Adrenal gland (tissue), 12 donors: ENCODE measurements around the gene INSR. TPM values are rescaled to one million over a fixed set of nuclear protein-coding genes. Genes with fewer than 3 reads are reported as not detected.

Experiments
- DNase-seq, 7 donors: peaks; one replicate each; pipeline ENCODE4 v3.0.0-alpha.2; 2019 to 2020
- H3K27ac ChIP-seq, 5 donors: fragments of 200-600 bp; sonication (generic) in 4 of 5; 1 replicate in 3 of 5; 2 replicates in 2 of 5; pipeline versions ENCODE4 v1.5.1 to v1.8.0; 2016 to 2020; ENCODE audit warnings: mild to moderate bottlenecking in 1 of 5
- H3K27me3 ChIP-seq: fragments of 200-600 bp; 2 replicates; pipeline ENCODE4 v1.8.0; 2021
- H3K36me3 ChIP-seq, 2 donors: fragments of 200-600 bp; replicated peaks in 1 of 2; 1 replicate in 1 of 2; 2 replicates in 1 of 2; pipeline versions ENCODE4 v1.5.1 to v1.8.0; 2018 to 2022
- H3K4me1 ChIP-seq, 2 donors: fragments of 200-600 bp; replicated peaks in 1 of 2; 1 replicate in 1 of 2; 2 replicates in 1 of 2; pipeline versions ENCODE4 v1.5.1 to v1.8.0; 2018 to 2021
- H3K4me3 ChIP-seq, 4 donors: fragments of 200-600 bp; sonication (generic) in 3 of 4; one replicate each; pipeline ENCODE4 v1.5.1; 2016 to 2018
- H3K9me3 ChIP-seq, 3 donors: fragments of 200-600 bp; sonication (generic) in 1 of 3; replicated peaks in 1 of 3; 1 replicate in 2 of 3; 2 replicates in 1 of 3; pipeline versions ENCODE4 v1.5.1 to v1.8.0; 2016 to 2021
- CTCF ChIP-seq, 6 experiments: fragments of 450-650 bp in 4 of 6; fragments of 200-600 bp in 2 of 6; sonication (generic) in 1 of 6; IDR thresholded peaks; 1 replicate in 5 of 6; 2 replicates in 1 of 6; pipeline versions ENCODE4 v1.5.1 to v1.8.0; 2016 to 2021; ENCODE audit warnings: antibody characterized with exemption in 6 of 6, mild to moderate bottlenecking in 2 of 6, moderate library complexity in 1 of 6
- POLR2A ChIP-seq, 2 donors: fragments of 450-650 bp; IDR thresholded peaks; one replicate each; pipeline ENCODE4 v1.6.1; 2017; ENCODE audit warnings: antibody characterized with exemption in 2 of 2, mild to moderate bottlenecking in 2 of 2, moderate library complexity in 1 of 2
- WGBS, 4 donors: extraction: QIAGEN DNeasy Blood & Tissue Kit in 2 of 4; methylation state at CpG; one replicate each; pipeline versions ENCODE4 v1.1.5 to v1.1.7; 2013 to 2017; 5-methylcytosine and 5-hydroxymethylcytosine counted together
- intact Hi-C, 2 donors: fragments of 100-400 bp; cut with DNase I; formaldehyde crosslinking; loops; one replicate each; pipeline versions ENCODE4 v1.14.1 to v1.15.0; 2022 to 2023
- polyA plus RNA-seq, 3 donors: library from polyadenylated mRNA; stranded (reverse); fragments of 200-250 nt in 2 of 3; fragments of 350-450 nt in 1 of 3; fragmentation: Illumina TruSeq in 1 of 3; extraction: RNeasy Lipid Tissue Mini Kit (QIAGEN cat#74804) in 1 of 3; gene quantifications; one replicate each; pipeline ENCODE4 v1.2.3, GENCODE V29; 2013 to 2014
- total RNA-seq, 9 donors: library from RNA; depleted of rRNA in 4 of 9; stranded (reverse); fragments of >200 nt in 4 of 9; fragments of 120-200 nt in 1 of 9; fragmentation: NEBNext Ultra II Directional in 1 of 9; extraction: Animal tissue kit (Norgen Biotek cat#: 25700) in 1 of 9; gene quantifications; one replicate each; pipeline versions ENCODE4 v1.1.0 to v1.2.4, GENCODE V29; 2013 to 2023
- donor health status: healthy with polysubstance abuse.
- donor health status: Bipolar disorder and iron deficiency.
- donor health status: DM: yes; HTN: yes; CAD: no.
- donor health status: DM: no; HTN: no; CAD: no.
- donor health status: DM: no; HTN: no; CAD: no.
- donor health status: DM: yes; HTN: yes; CAD: no.

The INSR gene
- total and polyA plus RNA-seq, 12 donors: 19.0 to 327 (median 99.9) TPM

DNA sequence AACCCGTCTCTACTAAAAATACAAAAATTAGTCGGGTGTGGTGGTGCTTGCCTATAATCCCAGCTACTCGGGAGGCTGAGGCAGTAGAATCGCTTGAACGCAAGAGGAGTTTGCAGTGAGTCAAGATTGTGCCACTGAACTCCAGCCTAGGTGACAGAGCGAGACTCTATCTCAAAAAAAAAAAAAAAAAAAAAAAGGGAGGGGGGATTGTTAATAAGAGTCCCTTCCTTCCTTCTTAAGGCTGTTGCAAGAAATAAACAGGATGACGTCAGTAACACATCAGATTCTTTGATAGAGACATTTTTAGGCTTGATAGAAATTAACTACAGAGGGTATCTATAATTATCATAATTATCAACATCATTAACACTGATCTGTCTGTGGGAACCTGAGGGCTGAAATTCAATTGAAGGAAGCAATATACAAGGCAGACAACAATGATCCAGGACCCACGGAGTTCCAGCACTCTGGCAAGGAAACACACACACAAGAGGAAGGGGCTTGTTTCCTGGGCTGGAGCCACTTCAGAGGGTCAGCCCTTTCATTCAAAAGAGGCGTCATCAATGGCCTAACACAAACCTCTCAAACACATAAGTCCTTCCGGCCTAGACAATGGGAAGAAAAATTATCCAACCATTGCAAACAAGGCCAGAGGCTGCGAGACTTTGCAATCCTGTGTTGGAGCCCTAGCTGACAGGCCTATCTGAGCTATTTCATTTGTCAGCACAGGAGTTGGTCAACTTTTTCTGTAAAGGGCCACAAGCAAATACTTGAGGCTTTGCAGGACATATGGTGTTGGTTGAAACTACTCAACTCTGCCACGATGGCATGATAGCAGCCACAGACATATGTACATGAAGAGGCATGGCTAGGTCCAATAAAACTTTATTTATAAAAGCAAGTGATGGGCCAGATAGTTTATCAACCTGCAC, 105.2 kb downstream of the INSR start:
- WGBS, 4 donors: 70 to 74% (median 73%) methylated on average over 9 to 12 of the region's 12 CpGs
- H3K4me3 ChIP-seq: no peak overlapping the region
- DNase-seq: peak in 3 of 7 donors; percentile 51 to 68 (median 52)
- H3K4me1 ChIP-seq: peaks cover 8 to 28% of the 10 kb centered on the region in 2 donors
- intact Hi-C loops: no loop called here
- TF ChIP-seq CTCF (IDR thresholded peaks at IDR 0.05) (no peak), POLR2A (IDR thresholded peaks at IDR 0.05) (no peak)
- no peaks in the 10 kb centered on the region for H3K9me3 ChIP-seq
- peaks cover 0 to 6% of the 10 kb centered on the region in 2 donors for H3K36me3 ChIP-seq
- peak overlapping the region in 1 of 5 donors; percentile 54 for H3K27ac ChIP-seq
- no peaks in the 10 kb centered on the region for H3K27me3 ChIP-seq

DNA sequence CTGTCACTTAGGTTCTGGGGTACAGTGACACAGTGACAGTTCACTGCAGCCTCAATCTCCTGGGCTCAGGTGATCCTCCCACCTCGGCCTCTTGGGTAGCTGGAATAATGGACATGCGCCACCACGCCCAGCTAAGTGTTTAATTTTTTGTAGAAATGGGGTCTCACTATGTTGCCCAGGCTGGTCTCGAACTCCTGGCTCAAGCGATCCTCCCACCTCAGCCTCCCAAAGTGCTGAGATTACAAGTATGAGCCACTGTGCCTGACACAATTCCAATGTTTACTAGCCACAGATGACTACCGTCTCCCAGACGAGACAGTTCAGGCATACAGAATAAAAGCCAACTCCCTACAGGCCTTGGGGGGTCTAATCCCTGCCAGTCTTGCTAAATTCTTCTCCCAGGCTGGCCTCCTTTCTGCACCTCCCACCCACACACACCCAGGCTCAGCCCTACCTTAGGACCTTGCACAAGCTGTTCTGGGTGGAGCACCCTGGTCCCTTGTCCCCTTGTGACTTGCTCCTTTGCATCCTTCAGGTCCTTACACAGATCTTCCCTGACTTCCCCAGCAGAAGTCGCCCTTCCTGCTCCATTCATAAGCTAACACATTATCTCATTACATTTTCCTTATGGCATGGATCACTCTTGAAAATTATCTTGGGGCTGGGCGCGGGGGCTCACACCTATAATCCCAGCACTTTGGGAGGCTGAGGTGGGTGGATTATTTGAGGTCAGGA, 106.4 kb downstream of the INSR start:
- peaks cover 18 to 38% of the 10 kb centered on the region in 2 donors for H3K4me1 ChIP-seq
- 76 to 87% (median 86%) methylated on average over 10 of the region's 10 CpGs for WGBS, 4 donors
- intact Hi-C loops: no loop called here
- no peaks in the 10 kb centered on the region for H3K27me3 ChIP-seq
- TF ChIP-seq CTCF (IDR thresholded peaks at IDR 0.05) (no peak), POLR2A (IDR thresholded peaks at IDR 0.05) (no peak)
- H3K36me3 ChIP-seq: peaks cover 0 to 10% of the 10 kb centered on the region in 2 donors
- no peaks in the 10 kb centered on the region for H3K9me3 ChIP-seq
- H3K4me3 ChIP-seq: no peak overlapping the region
- no peak for DNase-seq
- H3K27ac ChIP-seq: peak overlapping the region in 2 of 5 donors; percentile 26 to 27

DNA sequence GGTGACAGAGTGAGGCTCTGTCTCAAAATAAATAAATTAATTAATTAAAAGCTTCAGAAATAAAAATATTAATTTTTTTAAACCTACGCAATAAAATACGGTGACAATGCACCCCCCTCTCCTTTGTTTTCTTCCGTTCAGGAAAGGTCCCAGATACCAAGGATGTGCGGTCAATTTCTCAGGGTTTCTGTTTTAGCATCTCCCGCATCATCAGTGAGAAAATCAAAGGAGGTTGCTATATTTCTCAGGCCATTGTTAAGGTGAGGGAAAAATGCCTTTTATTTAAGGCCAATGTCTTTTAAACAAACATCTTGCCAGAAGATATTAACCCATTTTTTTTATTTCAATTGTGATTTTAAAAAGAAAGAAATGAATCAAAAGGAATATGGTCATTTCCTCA, 111.7 kb downstream of the INSR start:
- intact Hi-C loops: no loop called here
- no peak for DNase-seq
- no peaks in the 10 kb centered on the region for H3K27me3 ChIP-seq
- peak overlapping the region; percentile 78 to 91 (median 80) for H3K27ac ChIP-seq
- H3K4me1 ChIP-seq: peaks cover 32 to 56% of the 10 kb centered on the region in 2 donors
- peak overlapping the region in 2 of 4 donors; percentile 3 to 7 for H3K4me3 ChIP-seq
- no peaks in the 10 kb centered on the region for H3K9me3 ChIP-seq
- WGBS, 4 donors: 47 to 56% (median 54%) methylated on average over 5 of the region's 5 CpGs
- no peak for TF ChIP-seq CTCF (IDR thresholded peaks at IDR 0.05)
- TF ChIP-seq POLR2A (IDR thresholded peaks at IDR 0.05): no peak
- peaks cover 0 to 10% of the 10 kb centered on the region in 2 donors for H3K36me3 ChIP-seq

GRCh38 chr19:7179917-7180306, 114.3 kb downstream of the INSR start:
- Histone ChIP-seq H3K27me3 (no peaks in the 10 kb centered on the region), H3K4me3 (no peak overlapping the region), H3K27ac (peak overlapping the region in 2 of 5 donors; percentile 14 to 29), H3K9me3 (no peaks in the 10 kb centered on the region), H3K4me1 (peaks cover 32 to 52% of the 10 kb centered on the region in 2 donors), H3K36me3 (peaks cover 0 to 21% of the 10 kb centered on the region in 2 donors)
- TF ChIP-seq CTCF (IDR thresholded peaks at IDR 0.05) (no peak), POLR2A (IDR thresholded peaks at IDR 0.05) (no peak)
- WGBS, 4 donors: 76 to 100% (median 84%) methylated on average over 2 to 3 of the region's 3 CpGs
- DNase-seq: no peak
- intact Hi-C loops: no loop called here
